NCI-H1092 (cell line): ENCODE data around the gene LEMD2.
"Not testable (repeated sequence)": the region's sequence is repeated elsewhere in the genome, so short reads cannot be mapped to it uniquely, and the experiment has no call there.

Source experiments
- DNase-seq: peaks from one replicate; lab custom pipeline; 2025; lab: John Stamatoyannopoulos, UW

The LEMD2 gene

DNA sequence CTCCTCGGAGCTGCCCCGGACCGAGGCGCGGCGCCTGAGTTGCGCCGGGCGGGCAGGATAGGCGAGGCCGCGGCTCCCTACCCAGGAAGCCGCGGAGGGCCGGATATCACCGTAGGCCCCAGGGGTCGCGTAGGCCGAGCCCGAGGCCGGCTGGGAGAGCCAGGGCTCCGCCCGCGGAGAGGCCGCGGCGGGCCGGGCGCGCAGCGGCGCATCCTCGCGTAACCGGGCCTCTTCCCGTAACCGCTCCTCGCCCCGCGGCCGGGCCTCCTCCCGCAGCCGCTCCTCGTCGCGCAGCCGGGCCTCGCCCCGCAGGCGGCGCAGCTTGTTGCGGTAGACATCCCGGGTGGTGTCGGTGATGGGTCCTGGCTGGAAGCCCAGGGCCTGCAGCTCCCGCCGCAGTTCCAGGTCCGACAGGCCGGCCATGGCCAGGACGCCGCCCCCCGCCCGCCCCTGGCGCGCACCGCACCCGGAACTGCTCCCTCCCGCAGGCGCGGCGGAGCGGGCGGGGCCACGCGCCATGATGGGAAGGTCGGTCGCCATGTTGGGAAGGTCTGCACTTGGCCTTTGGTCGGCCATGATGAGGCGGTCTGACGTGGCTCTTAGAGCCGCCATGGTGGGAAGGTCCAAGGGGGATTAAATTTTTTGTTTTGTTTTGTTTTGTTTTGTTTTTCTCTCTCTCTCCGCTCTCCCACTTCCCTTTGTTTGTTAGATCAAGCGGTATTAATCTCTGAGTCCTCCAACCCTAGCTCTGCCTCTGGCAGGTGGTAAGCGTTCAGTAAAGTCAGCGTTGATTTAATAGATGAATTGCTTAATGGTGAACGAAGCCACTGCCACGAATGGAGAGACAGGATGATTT lies at the start of gene LEMD2:
LEMD2 (minus strand) TSS at position 437 of the 856 bp plus-strand sequence; CDS start at position 423, 14 bp downstream.
- peak; percentile 81 for DNase-seq

DNA sequence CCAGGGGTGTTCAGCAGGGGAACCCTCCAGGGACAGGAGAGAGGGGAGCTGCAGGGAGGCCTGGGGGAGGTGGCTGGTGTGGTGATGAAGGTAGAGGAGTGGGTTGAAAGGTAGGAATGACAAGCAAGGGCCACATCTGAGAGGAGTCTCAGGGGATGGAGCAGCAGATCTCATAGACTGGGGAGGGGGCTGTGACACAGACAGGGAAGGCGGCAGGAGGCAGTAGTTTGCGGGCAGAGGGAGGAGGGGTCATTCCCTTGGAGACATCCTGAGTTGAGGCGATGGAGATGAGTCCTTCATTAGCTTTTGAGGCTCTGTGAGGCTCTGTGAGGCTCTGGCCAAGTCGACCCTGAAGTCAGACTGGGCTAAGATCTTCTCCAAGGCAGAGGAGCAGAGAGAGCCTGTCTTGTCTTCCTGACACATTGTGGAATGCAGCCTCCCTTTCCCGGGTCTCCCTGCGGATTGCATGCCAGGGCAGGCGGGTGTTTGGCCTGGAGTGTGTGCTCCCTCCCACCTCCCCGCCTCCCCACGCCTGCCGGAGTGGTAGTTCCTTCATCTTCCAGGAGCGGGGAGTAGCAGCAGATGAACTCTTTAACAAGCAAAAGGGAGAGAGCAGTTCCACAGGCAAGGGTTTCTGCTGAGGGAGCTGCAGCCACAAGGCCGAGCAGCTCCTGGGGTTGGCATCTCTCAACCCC lies 49.2 kb upstream of the LEMD2 start:
- no peak for DNase-seq

GRCh38 chr6:33836806-33837469 lies 48.0 kb upstream of the LEMD2 start:
- DNase-seq = no peak

- DNase-seq = no peak
Observed at GRCh38 chr6:33834401-33835392, 45.8 kb upstream of the LEMD2 start.

DNA sequence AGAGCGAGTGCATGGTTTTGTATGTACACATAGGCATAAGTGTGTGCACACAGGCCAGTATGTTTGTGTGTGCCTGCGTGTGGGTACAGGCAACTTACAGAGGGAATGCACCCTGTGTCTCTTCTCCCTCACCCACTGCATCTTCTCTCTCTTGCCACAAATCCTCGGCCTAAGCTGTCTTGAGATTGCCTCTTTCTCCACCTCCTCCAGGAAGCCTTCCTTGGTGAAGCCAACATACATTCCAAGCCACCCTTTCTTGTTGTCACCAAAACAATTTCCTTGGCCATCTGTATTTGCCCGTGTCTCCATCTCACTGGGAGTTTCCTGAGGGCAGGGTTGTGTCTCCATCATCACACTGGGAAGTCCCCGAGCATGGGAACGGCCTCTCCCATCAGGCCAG lies 44.7 kb upstream of the LEMD2 start:
- DNase-seq = no peak

DNA sequence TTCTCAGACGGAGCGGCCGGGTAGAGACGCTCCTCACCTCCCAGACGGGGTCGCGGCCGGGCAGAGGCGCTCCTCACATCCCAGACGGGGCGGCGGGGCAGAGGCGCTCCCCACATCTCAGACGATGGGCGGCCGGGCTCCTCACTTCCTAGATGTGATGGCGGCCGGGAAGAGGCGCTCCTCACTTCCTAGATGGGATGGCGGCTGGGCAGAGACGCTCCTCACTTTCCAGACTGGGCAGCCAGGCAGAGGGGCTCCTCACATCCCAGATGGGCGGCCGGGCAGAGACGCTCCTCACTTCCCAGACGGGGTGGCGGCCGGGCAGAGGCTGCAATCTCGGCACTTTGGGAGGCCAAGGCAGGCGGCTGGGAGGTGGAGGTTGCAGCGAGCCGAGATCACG lies 43.9 kb upstream of the LEMD2 start:
- DNase-seq = not testable (repeated sequence)

DNA sequence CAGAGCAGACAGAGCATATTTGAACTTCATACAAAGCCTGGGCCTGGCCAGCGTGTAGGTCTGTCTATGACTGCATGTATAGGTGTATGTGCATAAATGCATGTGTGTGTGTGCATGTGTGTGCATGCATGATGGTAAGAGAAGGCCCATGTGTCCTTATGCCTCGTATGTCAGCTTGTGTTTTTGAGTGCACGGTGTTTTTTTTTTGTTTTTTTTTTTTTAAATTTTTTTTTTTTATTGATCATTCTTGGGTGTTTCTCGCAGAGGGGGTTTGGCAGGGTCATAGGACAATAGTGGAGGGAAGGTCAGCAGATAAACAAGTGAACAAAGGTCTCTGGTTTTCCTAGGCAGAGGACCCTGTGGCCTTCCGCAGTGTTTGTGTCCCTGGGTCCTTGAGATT lies 42.8 kb upstream of the LEMD2 start:
- DNase-seq = not testable (repeated sequence)

- DNase-seq = no peak
Observed at GRCh38 chr6:33830635-33831240, 41.8 kb upstream of the LEMD2 start.

- no peak for DNase-seq
Observed at GRCh38 chr6:33828764-33829731, 40.1 kb upstream of the LEMD2 start.

GRCh38 chr6:33828452-33828763 lies 39.5 kb upstream of the LEMD2 start:
- DNase-seq = no peak

GRCh38 chr6:33827546-33828451 lies 38.9 kb upstream of the LEMD2 start:
- DNase-seq = no peak

DNA sequence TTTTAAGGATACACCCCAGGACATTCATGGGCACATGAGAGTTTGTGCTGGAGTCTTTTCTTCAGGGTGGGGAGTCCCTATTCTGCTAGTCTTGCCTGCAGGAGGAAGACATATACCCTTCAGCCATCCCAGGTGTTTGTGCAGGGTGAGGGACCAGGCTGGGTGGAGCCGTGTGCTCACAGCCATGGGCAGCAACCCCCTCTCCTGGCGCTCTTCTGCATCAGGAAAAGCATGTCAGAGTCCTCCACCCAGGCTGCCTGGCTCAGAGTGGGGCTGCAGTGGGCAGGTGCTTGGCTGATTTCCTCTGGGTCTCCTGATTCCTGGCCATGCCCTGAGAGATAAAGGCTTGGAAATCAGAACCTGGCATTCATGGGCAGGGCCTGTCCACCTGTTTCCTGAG lies 37.6 kb upstream of the LEMD2 start:
- no peak for DNase-seq

DNA sequence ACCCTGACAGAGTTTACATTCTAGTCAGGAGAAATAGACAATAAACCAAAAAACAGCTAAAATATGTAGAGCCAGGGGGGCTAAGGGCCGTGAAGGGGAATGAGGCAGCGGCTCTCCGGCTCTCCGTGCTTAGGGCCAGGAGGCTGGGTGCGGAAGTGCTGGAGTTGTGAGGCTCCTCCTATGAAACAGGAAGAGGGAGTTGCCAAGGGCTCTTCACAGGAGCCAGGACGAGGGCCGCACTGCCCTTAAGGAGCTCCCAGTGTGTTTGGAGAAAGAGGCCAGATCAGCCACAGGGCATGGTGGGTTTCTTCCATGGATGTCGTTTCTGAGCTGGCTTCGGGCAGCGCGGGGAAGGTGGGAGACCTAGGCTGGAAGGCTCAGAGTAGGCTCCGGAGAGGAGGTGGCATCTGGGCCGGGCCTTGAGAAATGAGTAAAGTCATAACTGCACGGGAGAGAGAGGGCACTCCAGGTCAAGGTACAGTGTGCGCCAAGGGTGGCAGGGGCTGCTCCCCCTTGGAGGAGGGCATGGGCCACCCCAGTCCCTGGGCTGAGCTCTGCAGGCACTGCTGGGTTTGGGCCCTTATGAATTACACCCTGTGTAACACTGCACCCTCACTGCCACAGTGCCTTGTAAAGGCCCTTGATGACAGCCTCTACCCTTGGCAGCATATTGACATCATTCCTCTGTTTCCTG lies 35.7 kb upstream of the LEMD2 start:
- no peak for DNase-seq

GRCh38 chr6:33823806-33824205 lies 34.9 kb upstream of the LEMD2 start:
- DNase-seq = no peak

GRCh38 chr6:33822575-33823395 lies 33.9 kb upstream of the LEMD2 start:
- DNase-seq = no peak

GRCh38 chr6:33820784-33821520 lies 32.0 kb upstream of the LEMD2 start:
- DNase-seq = no peak

DNA sequence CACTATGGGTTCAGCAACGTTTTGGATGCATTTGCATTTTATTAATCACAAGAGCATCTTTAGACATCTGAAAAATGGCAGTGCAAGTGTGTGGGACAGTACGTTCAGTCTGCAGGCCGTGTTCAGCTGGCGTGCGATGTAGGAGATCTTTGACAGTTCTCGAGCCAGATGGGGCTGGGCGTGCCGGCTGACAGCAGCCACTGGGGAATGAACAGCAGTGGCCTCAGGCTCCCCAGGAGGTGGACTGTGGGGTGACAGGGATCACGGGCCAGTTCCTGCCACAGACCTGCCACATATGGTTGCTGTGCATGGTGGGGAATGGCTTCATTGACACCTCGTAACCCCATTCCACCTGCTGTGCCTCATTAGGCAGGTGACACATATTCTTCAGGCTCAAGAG lies 31.3 kb upstream of the LEMD2 start:
- DNase-seq = no peak
